Right cardiac atrium (tissue), 5 donors: Measurements from ENCODE around the gene BIN1. TPM values are rescaled to one million over a fixed set of nuclear protein-coding genes. Genes with fewer than 3 reads are reported as not detected.
A peak's percentile ranks its signal among the peaks of the same experiment; 100 is the strongest.

Experiments used
- ATAC-seq, 2 donors: fragments of 200-7000 bp; cut with Tn5 transposase; one replicate each; pipeline versions ENCODE4 v1.8.0 to v1.9.1; 2020; ENCODE audit warnings: moderate library complexity in 2 of 2, mild to moderate bottlenecking in 1 of 2
- DNase-seq, 3 donors: peaks; one replicate each; pipeline ENCODE4 v3.0.0-alpha.2; 2020
- H3K27ac ChIP-seq: one replicate; pipeline ENCODE4 v1.5.1; 2013; ENCODE audit warnings: mild to moderate bottlenecking, low read length, control low read depth, moderate library complexity
- H3K27me3 ChIP-seq: one replicate; pipeline ENCODE4 v1.6.1; 2013; ENCODE audit not compliant: control insufficient read depth, insufficient read depth
- H3K4me1 ChIP-seq: one replicate; pipeline ENCODE4 v1.6.1; 2013; ENCODE audit warnings: low read length; ENCODE audit not compliant: control insufficient read depth, insufficient read depth
- H3K4me3 ChIP-seq: one replicate; pipeline ENCODE4 v1.5.1; 2013; ENCODE audit warnings: low read length, control low read depth
- H3K9me3 ChIP-seq: one replicate; pipeline ENCODE4 v1.6.1; 2013; ENCODE audit warnings: low read length; ENCODE audit not compliant: control insufficient read depth
- WGBS: extraction: QIAGEN DNeasy Blood & Tissue Kit; methylation state at CpG from one replicate; pipeline ENCODE4 v1.1.7; 2013; 5-methylcytosine and 5-hydroxymethylcytosine counted together
- intact Hi-C, 4 donors: fragments of 100-400 bp; cut with DNase I; formaldehyde crosslinking; loops; one replicate each; pipeline versions ENCODE4 v1.11.0 to v1.14.0; 2022 to 2023
- polyA plus RNA-seq: library from polyadenylated mRNA; stranded (reverse); fragments of 200-250 nt; gene quantifications from one replicate; pipeline ENCODE4 v1.2.3, GENCODE V29; 2013
- total RNA-seq, 4 donors: library from RNA; stranded (reverse); fragmentation: NEBNext Ultra II Directional; extraction: Animal tissue kit (Norgen Biotek cat#: 25700); gene quantifications; one replicate each; pipeline ENCODE4 v1.2.1, GENCODE V29; 2021
- donor health status: healthy with polysubstance abuse.
- donor health status: DM: no; HTN: yes; CAD: no.
- donor health status: DM: no; HTN: no; CAD: no.
- donor health status: DM: no; HTN: yes; CAD: no; lungs with severe emphysema.
- donor health status: DM: yes; HTN: yes; CAD: no.

BIN1 gene
- total and polyA plus RNA-seq, 5 donors = 5.9 to 12.0 (median 10.0) TPM

DNA sequence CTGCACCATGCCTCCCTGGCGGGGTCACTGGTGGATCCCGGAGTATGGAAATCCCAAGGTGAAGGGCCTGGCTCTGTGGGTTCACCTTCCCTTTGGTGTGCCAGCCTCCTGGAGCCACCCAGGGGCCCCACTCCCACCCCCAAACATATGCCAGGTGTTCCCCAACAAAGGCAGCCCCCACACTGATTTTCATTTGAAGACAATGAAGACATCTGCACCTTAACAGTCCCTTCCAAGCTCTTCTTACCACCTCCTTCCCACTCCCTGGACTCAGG lies 11.7 kb downstream of the BIN1 start:
- ATAC-seq (no peak), DNase-seq (peak in 1 of 3 donors; percentile 42)
- H3K4me1 ChIP-seq = no peaks in the 10 kb centered on the region
- intact Hi-C loops = no loop called here
- H3K4me3 ChIP-seq = no peak overlapping the region
- 95% methylated on average over 2 of the region's 2 CpGs for WGBS
- H3K9me3 ChIP-seq = no peaks in the 10 kb centered on the region
- H3K27ac ChIP-seq = no peak overlapping the region
- H3K27me3 ChIP-seq = no peaks in the 10 kb centered on the region

DNA sequence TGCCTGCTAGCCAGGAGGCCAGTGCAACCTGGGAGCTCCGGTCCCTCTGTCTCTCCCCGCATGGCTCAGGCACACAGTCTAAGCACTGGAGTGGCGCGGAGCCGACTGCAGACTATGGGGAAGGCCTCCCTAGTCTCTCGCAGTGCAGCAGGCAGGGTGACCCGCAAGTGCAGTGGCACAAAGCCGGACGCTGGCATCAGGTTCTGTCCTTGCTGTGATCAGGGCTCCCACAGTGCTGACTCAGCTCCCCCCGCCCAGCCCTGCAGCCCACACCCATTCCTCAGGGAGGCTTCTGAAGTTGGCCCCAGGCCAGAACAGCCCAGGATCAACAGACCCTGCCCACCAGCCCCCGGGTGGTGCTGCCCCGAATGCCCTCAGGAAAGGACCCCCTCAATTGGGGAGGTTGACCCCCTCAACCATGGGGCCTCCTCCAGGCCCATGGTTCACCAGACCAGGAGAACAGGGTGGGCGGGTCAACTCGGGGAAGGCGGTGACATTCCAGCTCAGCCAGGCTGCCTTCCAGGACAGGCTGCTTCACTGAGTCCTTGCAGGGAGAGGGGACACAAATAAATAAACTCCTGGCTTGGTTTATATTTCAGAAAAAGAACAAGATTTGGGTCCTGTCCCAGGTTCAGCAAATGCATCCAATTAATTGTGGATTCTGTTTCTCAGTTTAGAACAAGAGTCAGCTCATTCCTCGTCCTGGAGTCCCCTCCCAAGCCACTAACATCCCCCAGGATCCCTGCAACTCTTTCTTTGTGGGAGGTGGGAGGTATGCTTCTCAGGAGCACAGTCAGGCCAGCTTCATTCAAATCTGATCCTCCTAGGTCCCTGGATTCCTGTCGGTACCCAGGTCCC lies 12.2 kb downstream of the BIN1 start:
- no peaks in the 10 kb centered on the region for H3K27me3 ChIP-seq
- peak; percentile 76 to 89 (median 83) for DNase-seq
- no peak overlapping the region for H3K4me3 ChIP-seq
- no peaks in the 10 kb centered on the region for H3K4me1 ChIP-seq
- H3K27ac ChIP-seq = no peak overlapping the region
- no peaks in the 10 kb centered on the region for H3K9me3 ChIP-seq
- ATAC-seq = peak; percentile 70 to 83
- 54% methylated on average over 17 of the region's 17 CpGs for WGBS
- intact Hi-C loops = no loop called here

DNA sequence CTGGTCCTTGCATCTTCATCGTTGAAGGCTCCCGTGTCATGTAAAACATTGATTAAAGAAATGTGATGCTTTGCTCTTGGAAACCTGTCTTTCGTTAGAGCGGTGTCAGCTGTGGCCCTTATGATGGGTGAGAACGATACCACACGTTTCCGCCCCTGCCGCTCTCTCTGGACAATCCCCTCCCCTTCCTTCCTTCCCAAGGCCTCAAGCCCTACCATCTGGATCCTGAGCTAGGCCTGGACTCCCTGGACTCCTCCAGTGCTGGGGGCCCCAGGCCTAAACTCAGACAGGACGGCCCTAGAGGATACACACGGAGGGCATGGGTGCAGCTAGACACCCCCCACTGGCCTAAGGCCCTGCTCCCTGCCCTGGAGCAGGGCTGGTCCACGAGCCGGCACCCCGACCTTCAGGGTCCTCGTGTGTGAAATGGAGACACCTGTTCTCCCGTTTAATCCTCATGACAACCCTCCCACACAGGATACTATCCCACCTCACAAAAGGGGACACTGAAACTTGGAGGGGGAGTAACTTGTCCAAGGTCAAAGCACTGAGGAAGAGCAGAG lies 13.2 kb downstream of the BIN1 start:
- peak in 2 of 3 donors; percentile 6 to 26 for DNase-seq
- H3K27ac ChIP-seq = no peak overlapping the region
- WGBS = 75% methylated on average over 15 of the region's 15 CpGs

DNA sequence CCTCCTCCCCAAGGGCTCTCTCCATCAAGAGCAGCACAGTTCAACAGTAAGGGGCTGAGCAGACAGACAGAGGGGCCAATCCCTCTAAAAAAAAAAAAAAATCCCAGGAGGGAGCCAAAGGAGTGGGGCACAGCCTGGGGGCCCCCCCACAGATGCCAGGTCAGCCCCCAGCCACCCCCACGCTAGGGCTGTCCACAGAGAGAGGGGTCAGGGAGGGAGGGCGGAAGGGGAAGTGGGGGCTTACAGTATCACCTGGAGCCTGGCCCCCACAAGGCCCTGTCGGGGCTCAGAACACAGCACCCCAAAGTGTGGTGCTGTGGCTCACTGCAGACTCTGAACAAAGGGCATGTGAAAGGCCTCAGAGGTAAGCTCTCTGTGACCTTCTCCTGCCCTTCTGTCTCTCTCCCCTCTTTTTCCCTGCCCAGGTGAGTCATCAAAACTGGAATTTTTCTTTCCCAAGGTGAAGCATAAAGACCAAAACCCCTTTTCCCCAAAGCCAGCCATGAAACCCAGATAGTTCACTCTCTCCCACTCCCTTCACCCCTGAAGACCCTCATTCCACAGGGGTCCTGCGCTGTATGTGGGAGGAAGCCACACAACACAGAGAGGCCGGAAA lies 13.9 kb downstream of the BIN1 start:
- H3K4me3 ChIP-seq = no peak overlapping the region
- no peaks in the 10 kb centered on the region for H3K9me3 ChIP-seq
- no peaks in the 10 kb centered on the region for H3K4me1 ChIP-seq
- intact Hi-C loops = no loop called here
- 87% methylated on average over 5 of the region's 5 CpGs for WGBS
- ATAC-seq (no peak), DNase-seq (peak in 2 of 3 donors; percentile 1 to 30)
- no peak overlapping the region for H3K27ac ChIP-seq
- no peaks in the 10 kb centered on the region for H3K27me3 ChIP-seq

More for the DNA sequence above, 13.2 kb downstream of the BIN1 start:
- no peaks in the 10 kb centered on the region for H3K27me3 ChIP-seq
- ATAC-seq = no peak
- intact Hi-C loops = no loop called here
- H3K4me3 ChIP-seq = no peak overlapping the region
- no peaks in the 10 kb centered on the region for H3K9me3 ChIP-seq
- no peaks in the 10 kb centered on the region for H3K4me1 ChIP-seq

DNA sequence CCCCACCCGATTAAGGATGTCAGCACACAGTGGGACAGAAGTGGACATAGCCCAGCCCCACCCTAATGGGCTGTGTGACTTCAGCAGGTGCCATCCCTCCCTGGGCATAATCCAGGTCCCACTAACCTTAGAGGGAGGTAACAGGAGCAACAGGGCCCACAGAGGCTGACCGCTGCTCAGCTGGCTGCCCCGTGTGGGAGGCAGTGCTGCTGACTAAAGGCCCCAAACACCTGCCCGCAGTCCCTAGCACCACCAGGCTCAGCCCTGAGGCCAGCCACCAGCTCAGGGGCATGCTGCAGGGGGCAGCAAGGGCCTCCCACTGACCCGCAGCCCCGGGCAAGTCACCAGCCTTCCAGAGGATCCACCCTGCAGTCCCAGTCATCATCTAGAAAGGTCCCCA lies 14.6 kb downstream of the BIN1 start:
- Histone ChIP-seq H3K4me3 (no peak overlapping the region), H3K27me3 (no peaks in the 10 kb centered on the region), H3K9me3 (no peaks in the 10 kb centered on the region), H3K27ac (no peak overlapping the region), H3K4me1 (no peaks in the 10 kb centered on the region)
- ATAC-seq (no peak), DNase-seq (peak in 2 of 3 donors; percentile 5 to 29)
- intact Hi-C loops = no loop called here
- 93% methylated on average over 6 of the region's 6 CpGs for whole genome bisulfite sequencing

DNA sequence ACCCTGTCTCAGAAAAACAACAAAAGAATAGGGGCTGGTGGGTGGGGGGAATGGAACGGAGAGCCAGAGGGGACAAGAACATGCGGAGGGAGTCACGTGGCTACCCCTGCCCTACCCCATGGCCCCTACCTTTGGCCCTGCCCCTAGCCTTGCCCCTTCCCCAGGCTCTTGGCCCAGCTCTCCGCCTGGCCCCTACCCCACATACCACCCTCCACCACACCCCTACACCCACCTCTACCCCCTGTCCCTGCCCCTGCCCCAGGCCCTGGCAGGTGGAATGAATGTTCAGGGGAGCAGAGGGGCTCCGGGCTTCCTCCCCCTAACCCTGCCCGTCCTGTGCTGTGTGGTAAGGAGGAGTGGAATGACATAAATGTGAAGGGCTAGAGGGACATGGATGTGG lies 15.1 kb downstream of the BIN1 start:
- intact Hi-C loops = no loop called here
- no peaks in the 10 kb centered on the region for H3K9me3 ChIP-seq
- no peak for ATAC-seq
- 96% methylated on average over 6 of the region's 6 CpGs for WGBS
- H3K27me3 ChIP-seq = no peaks in the 10 kb centered on the region
- H3K4me1 ChIP-seq = no peaks in the 10 kb centered on the region
- no peak overlapping the region for H3K4me3 ChIP-seq
- no peak overlapping the region for H3K27ac ChIP-seq
- peak in 2 of 3 donors; percentile 3 to 42 for DNase-seq

DNA sequence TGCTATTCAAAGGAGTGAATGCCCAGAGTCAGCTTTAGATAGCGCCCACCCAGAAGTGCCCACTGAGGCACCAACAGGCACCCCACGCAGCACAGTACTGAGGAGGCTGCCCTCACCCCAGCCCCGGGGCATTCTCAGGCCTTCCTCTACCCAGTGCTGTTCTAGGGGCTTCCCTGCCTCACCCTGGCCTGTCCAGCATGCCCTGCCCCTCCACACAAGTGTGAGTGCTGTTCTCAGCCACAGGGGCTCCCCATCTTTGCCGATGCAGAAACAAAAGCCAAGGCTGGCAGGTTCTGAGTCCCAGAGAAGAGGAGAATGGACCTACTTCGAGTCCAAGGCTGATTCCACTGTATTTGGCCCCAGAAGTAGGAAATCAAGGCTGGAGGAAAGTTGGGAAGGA lies 15.8 kb downstream of the BIN1 start:
- DNase-seq = peak in 2 of 3 donors; percentile 1 to 21
- ATAC-seq = no peak
- 92% methylated on average over 5 of the region's 5 CpGs for WGBS
- no peak overlapping the region for H3K4me3 ChIP-seq
- no peaks in the 10 kb centered on the region for H3K27me3 ChIP-seq
- H3K9me3 ChIP-seq = no peaks in the 10 kb centered on the region
- intact Hi-C loops = no loop called here
- H3K27ac ChIP-seq = no peak overlapping the region
- H3K4me1 ChIP-seq = no peaks in the 10 kb centered on the region

DNA sequence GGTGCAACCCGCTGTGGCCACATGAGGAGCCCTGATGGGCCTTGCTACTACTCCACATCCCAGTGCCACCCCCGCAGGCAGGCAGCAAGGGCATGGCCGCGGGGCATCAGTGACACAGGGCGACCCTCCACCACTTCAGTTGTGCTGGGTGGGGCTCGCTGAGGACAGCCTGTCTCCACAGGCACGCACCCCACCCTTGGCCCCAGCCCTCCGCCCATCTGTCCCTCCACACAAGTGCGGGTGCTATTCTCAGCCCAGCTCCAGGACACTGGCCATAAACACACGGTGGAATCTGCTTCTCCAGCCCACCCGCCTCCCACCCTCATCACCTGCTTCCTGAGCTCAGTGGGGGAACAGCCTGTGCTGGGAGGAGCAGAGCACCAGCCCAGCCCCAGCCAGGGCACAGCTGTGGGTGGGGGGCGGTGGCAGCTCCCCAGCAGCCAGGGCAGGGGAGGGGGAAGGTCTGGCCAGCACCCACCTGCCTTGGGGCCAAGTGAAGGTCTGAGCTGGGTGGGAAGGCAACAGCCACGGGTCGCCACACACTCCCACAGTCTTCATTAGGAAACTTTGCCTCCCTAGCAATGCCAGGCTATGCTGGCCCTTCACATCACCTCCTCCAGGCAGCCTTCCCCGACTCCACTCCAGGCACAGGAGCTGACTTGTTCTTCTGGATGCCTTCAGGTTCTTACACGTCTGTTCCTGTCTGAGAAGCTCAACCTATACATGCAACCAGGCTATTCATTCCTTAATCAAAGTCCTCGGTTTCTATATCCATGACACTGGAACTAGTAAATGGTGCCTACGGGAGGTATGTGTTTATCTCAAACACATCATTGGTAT lies 16.5 kb downstream of the BIN1 start:
- 75% methylated on average over 18 of the region's 18 CpGs for WGBS
- Histone ChIP-seq H3K4me1 (peaks cover 3% of the 10 kb centered on the region), H3K27me3 (no peaks in the 10 kb centered on the region), H3K4me3 (no peak overlapping the region), H3K27ac (no peak overlapping the region), H3K9me3 (no peaks in the 10 kb centered on the region)
- ATAC-seq = no peak
- DNase-seq = peak; percentile 13 to 55 (median 36)
- intact Hi-C loops = no loop called here

DNA sequence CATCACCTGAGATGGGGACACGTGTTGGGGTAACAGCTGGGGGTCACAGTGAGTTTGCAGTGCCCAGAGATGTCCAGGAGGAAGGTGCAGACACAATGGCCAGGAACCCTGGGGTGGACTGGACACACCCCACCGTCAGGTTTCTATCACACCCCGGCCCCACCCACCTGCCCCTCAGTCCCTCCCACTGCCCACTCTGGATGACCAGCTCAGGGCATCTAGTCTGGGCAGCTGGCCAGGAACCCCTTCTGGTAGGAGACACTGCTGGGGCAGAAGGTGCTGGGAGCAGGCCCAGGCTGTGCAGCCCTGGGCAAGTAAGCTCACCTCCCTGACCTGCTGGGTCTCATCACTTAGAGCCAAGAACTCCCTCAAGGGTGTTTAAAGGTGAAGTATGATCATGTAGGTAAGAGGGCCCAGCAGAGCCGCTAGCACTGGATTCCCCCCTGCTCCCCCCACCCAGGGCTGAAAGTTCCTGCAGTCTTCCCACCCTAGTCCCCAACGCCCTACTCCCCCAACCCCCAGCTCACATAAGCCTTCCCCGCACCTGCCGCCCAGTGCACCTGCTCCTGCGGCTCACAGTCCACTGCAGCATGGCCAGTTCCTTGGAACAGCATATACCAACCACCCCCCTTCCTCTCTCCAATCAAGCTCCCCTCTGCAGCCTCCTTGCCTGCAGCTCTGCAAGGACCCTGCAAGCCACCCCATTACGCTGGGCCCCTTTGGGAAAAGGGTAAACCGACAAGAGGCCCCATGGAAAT lies 17.3 kb downstream of the BIN1 start:
- DNase-seq = peak; percentile 25 to 61 (median 54)
- Histone ChIP-seq H3K27me3 (no peaks in the 10 kb centered on the region), H3K4me1 (peaks cover 4% of the 10 kb centered on the region), H3K4me3 (no peak overlapping the region), H3K9me3 (no peaks in the 10 kb centered on the region), H3K27ac (no peak overlapping the region)
- no peak for ATAC-seq
- 89% methylated on average over 10 of the region's 10 CpGs for WGBS
- intact Hi-C loops = no loop called here

DNA sequence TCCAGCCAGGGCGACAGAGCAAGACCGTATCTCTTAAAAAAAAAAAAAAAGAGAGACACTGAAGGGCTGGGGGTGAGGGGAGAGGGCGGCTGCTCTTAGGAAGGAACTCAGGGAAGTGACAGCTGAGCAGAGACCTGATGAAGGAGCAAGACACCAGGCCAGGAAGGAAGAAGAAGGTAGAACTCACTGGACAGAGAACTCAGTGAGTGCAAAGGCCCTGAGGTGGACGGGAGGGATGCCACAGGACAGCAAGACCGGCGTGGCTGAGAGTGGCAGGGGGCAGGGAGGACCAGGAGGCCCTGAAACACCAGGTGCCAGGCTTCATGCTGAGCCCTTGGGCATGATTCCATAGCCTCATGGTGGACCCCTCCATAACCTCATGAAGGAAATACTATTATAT lies 18.2 kb downstream of the BIN1 start:
- intact Hi-C loops = no loop called here
- DNase-seq = peak; percentile 5 to 33 (median 18)
- H3K4me1 ChIP-seq = peaks cover 4% of the 10 kb centered on the region
- no peak overlapping the region for H3K4me3 ChIP-seq
- no peaks in the 10 kb centered on the region for H3K27me3 ChIP-seq
- WGBS = 90% methylated on average over 6 of the region's 6 CpGs
- H3K9me3 ChIP-seq = no peaks in the 10 kb centered on the region
- no peak overlapping the region for H3K27ac ChIP-seq
- ATAC-seq = no peak
